ENCODE measurements around the gene TIMP3.
"Not testable (repeated sequence)": the region's sequence is repeated elsewhere in the genome, so short reads cannot be mapped to it uniquely, and the experiment has no call there.

Gene TIMP3

GRCh38 chr22:32858957-32859356, 57.5 kb downstream of the TIMP3 start:
- no peak for DNase-seq

DNA sequence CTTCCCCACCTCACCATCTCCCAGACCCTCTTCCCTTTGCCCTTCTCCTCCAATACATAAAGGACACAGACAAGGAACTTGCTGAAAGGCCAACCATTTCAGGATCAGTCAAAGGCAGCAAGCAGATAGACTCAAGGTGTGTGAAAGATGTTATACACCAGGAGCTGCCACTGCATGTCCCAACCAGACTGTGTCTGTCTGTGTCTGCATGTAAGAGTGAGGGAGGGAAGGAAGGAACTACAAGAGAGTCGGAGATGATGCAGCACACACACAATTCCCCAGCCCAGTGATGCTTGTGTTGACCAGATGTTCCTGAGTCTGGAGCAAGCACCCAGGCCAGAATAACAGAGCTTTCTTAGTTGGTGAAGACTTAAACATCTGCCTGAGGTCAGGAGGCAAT, 58.2 kb downstream of the TIMP3 start:
- DNase-seq: no peak

- DNase-seq: no peak
Measured at GRCh38 chr22:32861330-32861729, 59.8 kb downstream of the TIMP3 start.

GRCh38 chr22:32862083-32862482, 60.6 kb downstream of the TIMP3 start:
- no peak for DNase-seq

- DNase-seq: no peak
Measured at GRCh38 chr22:32862936-32863661, 61.6 kb downstream of the TIMP3 start.

DNA sequence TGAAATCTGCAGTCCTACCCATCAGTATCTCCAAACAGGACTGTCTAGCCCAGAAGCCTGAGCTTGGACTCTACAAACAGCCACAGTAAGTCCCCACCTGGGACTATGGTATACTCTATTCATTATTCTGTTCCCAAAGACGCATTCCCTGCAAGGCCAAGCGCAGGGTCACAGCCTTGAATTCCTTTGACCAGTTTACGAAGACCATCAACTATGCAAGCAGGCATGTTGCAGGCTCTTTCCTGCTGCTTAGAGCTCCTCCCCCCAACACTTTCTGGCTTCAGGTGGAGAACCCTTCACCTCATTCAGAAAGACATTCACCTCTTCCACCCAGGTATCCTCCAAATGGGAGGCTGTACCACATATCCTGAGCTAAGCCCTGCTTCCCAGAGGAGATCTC, 62.5 kb downstream of the TIMP3 start:
- no peak for DNase-seq

DNA sequence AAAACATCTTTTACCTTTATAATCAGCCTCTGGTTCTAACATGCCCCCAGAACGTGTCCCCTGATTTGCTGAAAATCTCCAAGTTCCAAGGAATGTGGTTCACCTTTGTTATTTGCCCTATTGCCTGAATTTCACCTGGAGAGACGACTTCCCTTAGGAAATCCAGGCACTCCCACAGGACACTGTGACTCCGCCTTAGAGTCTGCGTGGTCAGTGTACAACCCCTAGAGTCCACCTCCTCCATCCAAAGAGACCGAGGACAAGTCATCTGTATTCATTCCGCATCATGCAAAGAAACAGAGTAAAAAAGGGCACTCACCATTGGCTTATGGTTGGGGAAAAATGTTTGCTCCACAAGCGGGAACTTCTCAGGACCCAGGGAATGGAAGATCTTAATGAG, 63.1 kb downstream of the TIMP3 start:
- DNase-seq: no peak

GRCh38 chr22:32866953-32867352, 65.4 kb downstream of the TIMP3 start:
- no peak for DNase-seq

- no peak for DNase-seq
Measured at GRCh38 chr22:32868946-32869345, 67.4 kb downstream of the TIMP3 start.

DNA sequence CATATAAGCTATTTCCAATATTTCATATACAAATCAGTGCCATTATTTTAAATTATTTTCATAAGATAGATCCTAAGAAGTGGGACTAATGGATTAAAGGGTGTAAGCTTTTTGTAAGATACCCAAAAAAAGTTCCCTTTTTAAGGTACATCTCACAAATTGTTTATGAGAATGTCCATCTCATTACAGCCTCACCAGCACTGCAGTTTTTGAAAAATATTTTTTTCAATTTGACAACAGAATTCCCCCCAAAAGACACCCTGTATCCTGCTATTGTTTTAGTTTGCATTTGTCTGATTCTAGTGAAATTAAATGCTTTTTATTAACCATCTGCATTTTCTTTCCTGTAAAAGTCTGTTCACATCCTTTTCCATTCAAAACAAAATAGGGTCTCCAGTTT, 69.0 kb downstream of the TIMP3 start:
- no peak for DNase-seq

- DNase-seq: not testable (repeated sequence)
Measured at GRCh38 chr22:32873604-32874003, 72.1 kb downstream of the TIMP3 start.

- DNase-seq: no peak
Measured at GRCh38 chr22:32874385-32874784, 72.9 kb downstream of the TIMP3 start.

DNA sequence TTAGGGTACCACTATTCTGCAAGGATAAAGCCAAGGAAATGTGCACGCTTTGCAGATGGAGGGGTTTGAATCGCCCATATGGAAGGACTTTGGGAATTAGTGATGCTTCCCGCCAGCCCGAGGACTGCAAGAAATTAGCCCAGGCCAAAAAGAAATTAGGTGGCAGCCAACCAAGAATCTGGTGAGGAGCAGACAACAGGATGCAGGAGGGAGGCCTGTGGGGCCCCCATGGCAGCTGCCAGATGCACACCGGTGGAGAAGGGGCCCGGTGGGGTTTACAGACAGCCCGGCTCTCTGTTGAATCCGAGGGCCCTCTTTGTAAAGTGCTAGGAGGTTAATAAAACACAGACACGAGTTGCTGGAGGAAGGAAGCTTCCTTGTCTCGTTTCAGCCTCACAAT, 73.5 kb downstream of the TIMP3 start:
- DNase-seq: no peak

GRCh38 chr22:32876516-32876915, 75.0 kb downstream of the TIMP3 start:
- no peak for DNase-seq

DNA sequence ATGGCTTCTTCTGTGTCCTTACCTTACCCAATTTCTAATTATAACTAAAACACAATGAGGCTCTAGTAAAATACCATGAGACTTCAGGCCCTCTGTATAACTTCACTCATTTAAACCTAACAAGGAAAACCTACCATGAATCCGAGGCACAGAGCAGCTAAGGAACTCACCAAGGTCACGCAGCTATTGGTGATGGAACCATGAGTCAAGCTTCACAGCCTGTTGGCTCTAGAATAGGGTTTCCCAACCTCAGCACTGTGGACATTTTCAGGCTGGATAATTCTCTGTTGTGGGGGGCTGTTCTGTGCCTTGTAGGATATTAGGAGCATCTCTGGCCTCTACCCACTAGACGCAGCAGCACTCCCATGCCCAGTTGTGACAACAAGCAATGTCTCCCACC, 75.7 kb downstream of the TIMP3 start:
- no peak for DNase-seq

- DNase-seq: no peak
Measured at GRCh38 chr22:32879550-32879949, 78.0 kb downstream of the TIMP3 start.

GRCh38 chr22:32880061-32880460, 78.6 kb downstream of the TIMP3 start:
- DNase-seq: no peak

GRCh38 chr22:32880505-32880892, 79.0 kb downstream of the TIMP3 start:
- DNase-seq: no peak

GRCh38 chr22:32880893-32881596, 79.5 kb downstream of the TIMP3 start:
- DNase-seq: peak; percentile 1

- DNase-seq: no peak
Measured at GRCh38 chr22:32882360-32882755, 80.9 kb downstream of the TIMP3 start.

DNA sequence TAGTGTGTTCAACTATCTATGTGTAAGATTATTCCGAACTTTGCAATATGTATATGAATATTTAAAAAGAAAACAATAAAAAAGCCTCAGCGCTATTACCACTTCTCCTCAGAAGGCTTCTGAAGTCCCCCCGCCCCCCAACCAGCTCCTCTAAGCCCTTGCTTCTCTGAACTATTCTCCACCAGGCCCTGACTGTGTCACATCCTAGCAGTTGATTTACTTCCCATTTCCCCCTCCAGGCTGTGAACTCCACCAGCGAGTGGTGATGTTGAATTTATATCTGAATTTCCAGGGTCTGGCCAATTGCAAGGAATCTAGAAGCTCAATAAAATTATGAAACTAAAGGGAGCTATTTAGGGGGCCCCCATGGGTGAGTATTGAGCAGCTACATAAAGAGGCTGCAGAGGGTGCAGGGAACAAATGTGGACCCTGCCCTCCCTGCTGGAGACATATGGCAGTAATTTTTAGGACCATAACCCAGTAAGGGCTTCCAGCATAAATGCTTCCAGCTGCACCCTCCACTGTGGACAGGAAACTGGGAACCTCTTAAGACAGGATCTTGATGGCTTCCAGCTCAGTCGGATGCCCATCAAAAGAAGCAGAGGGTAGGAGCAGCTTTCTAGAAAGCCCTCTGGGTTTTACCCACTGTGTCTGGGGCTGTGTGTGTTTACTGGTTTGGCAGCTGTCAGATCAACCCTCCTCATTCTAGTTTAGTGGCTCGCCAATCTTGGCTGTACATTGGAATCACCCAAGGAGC, 81.4 kb downstream of the TIMP3 start:
- DNase-seq: no peak

GRCh38 chr22:32887324-32887980, 85.9 kb downstream of the TIMP3 start:
- no peak for DNase-seq

DNA sequence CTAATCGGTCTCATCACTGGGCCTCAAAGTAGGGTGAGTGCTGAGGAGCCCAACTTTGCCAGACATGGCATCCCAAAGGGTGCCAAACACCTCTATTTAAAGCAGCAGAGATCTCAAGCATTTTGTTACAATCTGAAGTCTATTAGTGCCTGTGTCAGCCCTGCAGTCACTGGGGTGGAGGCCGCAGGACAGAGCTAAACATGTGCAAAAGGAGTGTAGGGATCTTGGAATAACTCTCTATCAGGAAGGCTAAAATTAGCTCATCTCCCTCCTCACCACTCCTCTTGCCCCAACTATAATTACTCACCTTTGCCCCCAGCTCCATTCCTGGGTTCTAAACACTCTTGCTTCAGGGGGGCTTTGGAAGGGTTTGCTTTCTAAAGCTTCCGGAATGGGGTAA, 87.5 kb downstream of the TIMP3 start:
- no peak for DNase-seq

Data from CD4-positive, alpha-beta T cell treated with Interleukin-12 subunit alpha and Interleukin-12 subunit beta, for 1 hour (primary cell).